Measurements from ENCODE around the gene COL12A1.

- TF ChIP-seq CTCF (conservative IDR thresholded peaks at IDR 0.05; ENCODE audit: low read depth, low read length) (no peak), EZH2 (IDR thresholded peaks at IDR 0.05; ENCODE audit: borderline replicate concordance, low read depth, low read length, poor library complexity, severe bottlenecking) (no peak)
Measured at GRCh38 chr6:75149240-75149639, 56.6 kb downstream of the COL12A1 start.
